ENCODE measurements around the gene LONP2.

- TF ChIP-seq, protein P1, sequence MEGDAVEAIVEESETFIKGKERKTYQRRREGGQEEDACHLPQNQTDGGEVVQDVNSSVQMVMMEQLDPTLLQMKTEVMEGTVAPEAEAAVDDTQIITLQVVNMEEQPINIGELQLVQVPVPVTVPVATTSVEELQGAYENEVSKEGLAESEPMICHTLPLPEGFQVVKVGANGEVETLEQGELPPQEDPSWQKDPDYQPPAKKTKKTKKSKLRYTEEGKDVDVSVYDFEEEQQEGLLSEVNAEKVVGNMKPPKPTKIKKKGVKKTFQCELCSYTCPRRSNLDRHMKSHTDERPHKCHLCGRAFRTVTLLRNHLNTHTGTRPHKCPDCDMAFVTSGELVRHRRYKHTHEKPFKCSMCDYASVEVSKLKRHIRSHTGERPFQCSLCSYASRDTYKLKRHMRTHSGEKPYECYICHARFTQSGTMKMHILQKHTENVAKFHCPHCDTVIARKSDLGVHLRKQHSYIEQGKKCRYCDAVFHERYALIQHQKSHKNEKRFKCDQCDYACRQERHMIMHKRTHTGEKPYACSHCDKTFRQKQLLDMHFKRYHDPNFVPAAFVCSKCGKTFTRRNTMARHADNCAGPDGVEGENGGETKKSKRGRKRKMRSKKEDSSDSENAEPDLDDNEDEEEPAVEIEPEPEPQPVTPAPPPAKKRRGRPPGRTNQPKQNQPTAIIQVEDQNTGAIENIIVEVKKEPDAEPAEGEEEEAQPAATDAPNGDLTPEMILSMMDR (IDR thresholded peaks at IDR 0.05; ENCODE audit: insufficient read depth, low read depth, low read length): no peak
- TF ChIP-seq EZH2 (IDR thresholded peaks at IDR 0.05; ENCODE audit: insufficient read depth, low read length): no peak
Measured at GRCh38 chr16:48394355-48394703, 150.2 kb downstream of the LONP2 start.

Data from astrocyte (in vitro differentiated cells and primary cell).